Fibroblast of mammary gland (primary cell): ENCODE results near the gene TMEM170A.

Source experiments
- DNase-seq: peaks from one replicate; pipeline ENCODE4 v3.0.0-alpha.2; 2010; ENCODE audit warnings: low read depth
- H3K4me3 ChIP-seq: 2 replicates; pipeline ENCODE4 v1.5.1; 2011; ENCODE audit warnings: low read depth, mild to moderate bottlenecking, low read length, moderate library complexity; ENCODE audit not compliant: control insufficient read depth
- CTCF ChIP-seq: conservative IDR thresholded peaks from 2 replicates; pipeline ENCODE4 v1.5.1; 2011; ENCODE audit warnings: low read depth, low read length, inconsistent platforms; ENCODE audit not compliant: control insufficient read depth, insufficient read depth

The TMEM170A gene

GRCh38 chr16:75398333-75398732 lies 66.2 kb downstream of the TMEM170A start:
- no peak overlapping the region for H3K4me3 ChIP-seq
- DNase-seq, result no peak
- TF ChIP-seq CTCF, result no peak

DNA sequence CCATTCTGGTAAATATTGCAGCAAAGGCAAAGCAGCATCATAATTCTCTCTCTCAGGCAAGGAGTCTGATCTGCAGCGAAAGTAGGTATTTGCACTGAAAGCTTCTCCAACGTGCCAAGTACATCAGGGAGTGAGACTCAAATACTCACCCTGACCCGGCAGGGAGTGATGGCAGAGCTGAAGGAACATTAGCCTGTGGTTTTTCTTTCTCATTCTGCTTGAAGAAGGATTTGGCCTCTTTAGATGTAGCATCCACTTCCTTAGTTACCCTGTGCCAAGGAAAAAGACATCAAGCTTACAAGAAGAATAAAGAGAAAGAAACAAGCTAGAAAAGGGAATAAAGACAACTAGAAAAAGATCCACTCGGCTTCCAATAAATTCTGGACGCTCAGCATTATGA lies 69.5 kb downstream of the TMEM170A start:
- DNase-seq, result no peak
- H3K4me3 ChIP-seq, result no peak overlapping the region
- TF ChIP-seq CTCF, result no peak
